ENCODE data around the gene NF1. TPM values are rescaled to one million over a fixed set of nuclear protein-coding genes. Genes with fewer than 3 reads are reported as not detected.
"Not testable (repeated sequence)": the region's sequence is repeated elsewhere in the genome, so short reads cannot be mapped to it uniquely, and the experiment has no call there.

NF1 gene
- total RNA-seq, 4 donors from 2014 or later, result 15.6 to 48.4 (median 26.9) TPM

- intact Hi-C loops (cut with DNase I), result no loop called here
- H3K27ac ChIP-seq, result peak overlapping the region in 3 of 4 donors; percentile 9 to 51 (median 40)
Observed at GRCh38 chr17:31275116-31275515, 180.3 kb downstream of the NF1 start.

GRCh38 chr17:31279401-31279800 is 184.6 kb downstream of the NF1 start:
- H3K9me3 ChIP-seq, result no peaks in the 10 kb centered on the region
- no peak overlapping the region for H3K4me3 ChIP-seq
- TF ChIP-seq CTCF (IDR thresholded peaks at IDR 0.05), result no peak
- no peak for TF ChIP-seq POLR2A (IDR thresholded peaks at IDR 0.05)
- intact Hi-C loops (cut with DNase I), result no loop called here
- H3K27me3 ChIP-seq, result no peaks in the 10 kb centered on the region
- no peak overlapping the region for H3K27ac ChIP-seq
- peaks cover 0 to 43% (median 0%) of the 10 kb centered on the region in 3 donors for H3K36me3 ChIP-seq
- 94 to 100% methylated on average over 2 of the region's 2 CpGs for WGBS, 2 donors
- peaks cover 4 to 8% (median 6%) of the 10 kb centered on the region in 3 donors for H3K4me1 ChIP-seq
- DNase-seq, result no peak

More at GRCh38 chr17:31275116-31275515, 180.3 kb downstream of the NF1 start:
- Histone ChIP-seq H3K4me3 (no peak overlapping the region), H3K36me3 (peaks cover 0 to 41% (median 0%) of the 10 kb centered on the region in 3 donors), H3K27me3 (no peaks in the 10 kb centered on the region), H3K9me3 (no peaks in the 10 kb centered on the region), H3K4me1 (peaks cover 5 to 21% (median 17%) of the 10 kb centered on the region in 3 donors)
- 90 to 92% methylated on average over 1 of the region's 1 CpG for WGBS, 2 donors
- TF ChIP-seq CTCF (IDR thresholded peaks at IDR 0.05), result no peak
- no peak for TF ChIP-seq POLR2A (IDR thresholded peaks at IDR 0.05)
- no peak for DNase-seq

GRCh38 chr17:31281061-31281460 is 186.3 kb downstream of the NF1 start:
- 71 to 93% methylated on average over 2 of the region's 2 CpGs for WGBS, 2 donors
- Histone ChIP-seq H3K36me3 (peaks cover 0 to 46% (median 0%) of the 10 kb centered on the region in 3 donors), H3K4me1 (no peaks in the 10 kb centered on the region), H3K27ac (no peak overlapping the region), H3K9me3 (no peaks in the 10 kb centered on the region), H3K27me3 (no peaks in the 10 kb centered on the region), H3K4me3 (no peak overlapping the region)
- no peak for DNase-seq
- intact Hi-C loops (cut with DNase I), result no loop called here
- TF ChIP-seq POLR2A (IDR thresholded peaks at IDR 0.05), result no peak
- TF ChIP-seq CTCF (IDR thresholded peaks at IDR 0.05), result no peak

GRCh38 chr17:31283841-31284240 is 189.1 kb downstream of the NF1 start:
- intact Hi-C loops (cut with DNase I), result no loop called here
- Histone ChIP-seq H3K4me3 (no peak overlapping the region), H3K36me3 (peaks cover 0 to 32% (median 0%) of the 10 kb centered on the region in 3 donors), H3K4me1 (no peaks in the 10 kb centered on the region), H3K9me3 (no peaks in the 10 kb centered on the region), H3K27me3 (no peaks in the 10 kb centered on the region), H3K27ac (no peak overlapping the region)
- TF ChIP-seq CTCF (IDR thresholded peaks at IDR 0.05) (no peak), POLR2A (IDR thresholded peaks at IDR 0.05) (no peak)
- DNase-seq, result no peak

GRCh38 chr17:31286587-31286986 is 191.8 kb downstream of the NF1 start:
- Histone ChIP-seq H3K4me1 (no peaks in the 10 kb centered on the region), H3K27ac (no peak overlapping the region), H3K27me3 (no peaks in the 10 kb centered on the region), H3K4me3 (no peak overlapping the region), H3K36me3 (peaks cover 0 to 11% (median 0%) of the 10 kb centered on the region in 3 donors), H3K9me3 (no peaks in the 10 kb centered on the region)
- DNase-seq, result no peak
- intact Hi-C loops (cut with DNase I), result no loop called here
- WGBS, 2 donors, result 89 to 95% methylated on average over 1 of the region's 1 CpG
- TF ChIP-seq POLR2A (IDR thresholded peaks at IDR 0.05), result no peak
- TF ChIP-seq CTCF (IDR thresholded peaks at IDR 0.05), result no peak

GRCh38 chr17:31287932-31288331 is 193.2 kb downstream of the NF1 start:
- H3K4me1 ChIP-seq; DNase-seq; H3K9me3 ChIP-seq; intact Hi-C loops (cut with DNase I); H3K4me3 ChIP-seq; H3K27ac ChIP-seq; H3K27me3 ChIP-seq: not testable (repeated sequence)
- H3K36me3 ChIP-seq, result peaks cover 0 to 13% (median 0%) of the 10 kb centered on the region in 3 donors
- 100% methylated on average over 1 of the region's 1 CpG for WGBS, 2 donors
